ENCODE data around the gene TECPR1.

TECPR1 gene, protein sequence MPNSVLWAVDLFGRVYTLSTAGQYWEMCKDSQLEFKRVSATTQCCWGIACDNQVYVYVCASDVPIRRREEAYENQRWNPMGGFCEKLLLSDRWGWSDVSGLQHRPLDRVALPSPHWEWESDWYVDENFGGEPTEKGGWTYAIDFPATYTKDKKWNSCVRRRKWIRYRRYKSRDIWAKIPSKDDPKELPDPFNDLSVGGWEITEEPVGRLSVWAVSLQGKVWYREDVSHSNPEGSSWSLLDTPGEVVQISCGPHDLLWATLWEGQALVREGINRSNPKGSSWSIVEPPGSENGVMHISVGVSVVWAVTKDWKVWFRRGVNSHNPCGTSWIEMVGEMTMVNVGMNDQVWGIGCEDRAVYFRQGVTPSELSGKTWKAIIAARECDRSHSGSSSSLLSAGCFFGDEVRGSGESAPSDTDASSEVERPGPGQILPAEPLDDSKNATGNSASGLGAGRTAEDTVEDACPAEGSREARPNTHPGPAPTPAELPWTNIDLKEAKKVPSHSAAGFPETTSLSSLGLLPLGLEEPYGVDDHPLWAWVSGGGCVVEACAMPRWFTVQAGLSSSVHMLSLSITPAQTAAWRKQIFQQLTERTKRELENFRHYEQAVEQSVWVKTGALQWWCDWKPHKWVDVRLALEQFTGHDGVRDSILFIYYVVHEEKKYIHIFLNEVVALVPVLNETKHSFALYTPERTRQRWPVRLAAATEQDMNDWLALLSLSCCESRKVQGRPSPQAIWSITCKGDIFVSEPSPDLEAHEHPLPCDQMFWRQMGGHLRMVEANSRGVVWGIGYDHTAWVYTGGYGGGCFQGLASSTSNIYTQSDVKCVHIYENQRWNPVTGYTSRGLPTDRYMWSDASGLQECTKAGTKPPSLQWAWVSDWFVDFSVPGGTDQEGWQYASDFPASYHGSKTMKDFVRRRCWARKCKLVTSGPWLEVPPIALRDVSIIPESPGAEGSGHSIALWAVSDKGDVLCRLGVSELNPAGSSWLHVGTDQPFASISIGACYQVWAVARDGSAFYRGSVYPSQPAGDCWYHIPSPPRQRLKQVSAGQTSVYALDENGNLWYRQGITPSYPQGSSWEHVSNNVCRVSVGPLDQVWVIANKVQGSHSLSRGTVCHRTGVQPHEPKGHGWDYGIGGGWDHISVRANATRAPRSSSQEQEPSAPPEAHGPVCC

DNA sequence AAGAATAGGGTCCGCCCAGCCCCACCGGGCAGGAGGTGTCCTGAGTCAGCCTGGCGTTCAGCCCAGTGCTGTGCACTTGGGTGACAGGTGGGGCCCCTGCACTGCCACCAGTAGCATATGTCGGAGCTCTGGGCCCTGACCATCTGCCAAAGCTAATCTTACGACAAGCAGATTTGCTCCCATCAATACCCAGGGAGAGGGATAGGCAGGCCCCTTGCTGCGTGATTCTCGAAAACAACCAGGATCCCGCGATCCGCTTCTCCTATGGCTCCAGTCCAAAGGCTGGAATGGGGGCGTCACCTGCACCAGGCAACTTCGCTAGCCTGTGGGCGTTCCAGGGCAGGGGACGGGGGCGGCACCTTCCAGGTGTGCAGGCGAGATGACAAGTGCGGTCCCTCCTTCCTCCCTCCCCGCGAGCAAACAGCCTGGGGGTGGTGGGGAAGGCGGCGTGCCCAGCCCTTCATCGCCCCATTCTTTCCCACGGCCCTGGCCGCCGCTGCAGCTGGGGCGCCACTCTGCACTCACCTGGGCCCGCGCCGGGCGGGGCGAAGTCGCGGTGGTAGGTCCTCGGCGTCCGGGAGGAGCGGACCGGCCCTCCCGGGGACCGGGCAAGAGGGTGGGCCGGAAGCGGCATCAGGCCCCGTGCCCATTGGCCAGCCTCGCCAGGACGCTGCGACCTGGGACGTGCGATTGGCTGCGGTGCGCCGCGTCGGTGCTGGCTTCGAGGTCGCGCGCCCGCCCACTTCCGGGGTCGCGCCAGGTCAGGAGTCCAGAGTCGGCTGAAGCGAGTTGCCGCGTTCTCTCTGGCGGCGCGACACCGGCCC is at the start of gene TECPR1:
TSS of gene TECPR1 (minus strand) at position 632 of the 824 bp plus-strand sequence. CDS start 6,086 bp downstream, outside the sequence.
- DNase-seq = peak; percentile 85 to 96

DNA sequence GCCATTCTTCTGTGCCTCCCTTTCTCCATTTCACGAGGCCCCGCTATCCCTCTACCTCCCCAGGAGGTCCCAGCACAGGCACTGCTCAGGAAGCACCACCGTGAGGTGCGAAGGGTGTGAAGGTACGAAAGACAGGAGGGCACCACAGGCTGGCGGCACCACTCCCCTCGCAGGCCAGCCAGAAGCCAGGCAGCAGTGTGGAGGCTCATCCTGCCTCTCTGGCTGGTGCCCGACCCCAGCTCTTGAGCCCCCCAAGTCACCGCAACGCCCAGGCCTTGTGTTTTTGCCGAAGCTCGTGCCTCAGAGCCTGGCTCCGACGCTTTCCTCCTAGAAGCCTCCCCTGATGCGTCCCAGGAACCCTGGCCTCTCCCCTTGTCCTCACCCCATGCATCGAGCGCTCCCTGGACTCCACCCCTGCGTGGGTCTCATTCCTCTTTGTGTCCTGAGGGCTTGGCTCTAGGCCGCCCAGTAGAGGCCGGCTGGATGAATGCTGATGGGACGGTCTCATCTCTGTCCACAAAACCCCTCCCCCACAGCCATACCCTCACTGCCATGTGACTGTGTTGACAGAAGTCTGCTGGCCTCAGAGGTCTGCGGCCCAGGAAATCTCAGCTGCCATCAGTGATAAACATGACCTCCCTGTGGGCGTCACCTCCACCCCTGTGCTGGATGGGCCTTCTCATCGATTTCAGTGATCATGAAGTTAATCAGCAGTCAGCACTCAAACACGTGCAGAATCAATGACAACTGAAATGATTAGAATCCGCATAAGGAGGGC is 48.8 kb upstream of the TECPR1 start:
- DNase-seq = no peak

DNA sequence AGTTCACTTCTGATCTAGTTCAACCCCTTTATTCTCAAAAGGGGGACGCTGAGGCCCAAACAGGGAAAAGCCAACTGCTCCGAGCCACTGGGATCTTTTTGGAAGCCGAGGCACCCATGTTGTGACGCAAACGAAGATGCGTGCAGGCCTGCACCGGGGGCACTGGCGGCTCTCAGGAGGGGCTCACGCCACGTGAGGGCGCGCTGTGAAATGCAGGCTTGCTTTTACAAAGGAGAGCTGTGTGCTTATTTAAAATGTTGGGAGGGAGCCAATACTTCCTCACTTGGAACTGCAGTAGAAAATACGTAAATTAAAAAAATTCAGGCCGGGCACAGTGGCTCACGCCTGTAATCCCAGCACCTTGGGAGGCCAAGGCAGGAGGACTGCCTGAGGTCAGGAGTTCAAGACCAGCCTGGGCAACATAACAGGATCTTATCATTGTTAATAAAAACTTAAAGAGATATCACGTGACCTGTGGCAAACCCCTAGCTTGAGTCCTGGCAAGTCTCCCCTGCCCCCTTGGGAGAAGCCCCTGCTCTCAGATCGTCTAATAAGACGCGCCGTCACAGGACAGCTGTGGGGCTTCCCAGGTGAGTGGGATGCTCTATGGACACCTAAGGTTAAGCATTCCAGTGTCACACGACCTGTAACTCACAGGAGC is 45.7 kb upstream of the TECPR1 start:
- DNase-seq = no peak

DNA sequence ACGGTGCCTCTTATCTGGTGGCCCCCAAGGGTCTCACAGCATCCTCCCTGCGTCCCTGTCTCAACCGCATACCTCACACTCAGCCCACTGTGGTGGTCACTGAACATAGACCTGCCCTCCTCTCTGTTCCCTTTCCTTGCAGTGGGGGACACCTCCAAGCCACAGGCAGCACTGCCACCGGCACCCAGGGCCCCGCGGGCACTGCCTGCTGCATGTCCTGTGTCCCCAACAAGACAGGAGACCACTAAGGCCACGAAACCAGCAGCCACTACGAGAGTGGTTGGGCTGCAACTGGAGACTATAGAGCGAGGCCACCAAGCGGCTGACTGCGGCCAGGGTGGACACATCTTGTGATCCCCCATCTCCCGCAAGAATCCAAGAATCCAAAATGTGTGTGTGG is 44.8 kb upstream of the TECPR1 start:
- no peak for DNase-seq

DNA sequence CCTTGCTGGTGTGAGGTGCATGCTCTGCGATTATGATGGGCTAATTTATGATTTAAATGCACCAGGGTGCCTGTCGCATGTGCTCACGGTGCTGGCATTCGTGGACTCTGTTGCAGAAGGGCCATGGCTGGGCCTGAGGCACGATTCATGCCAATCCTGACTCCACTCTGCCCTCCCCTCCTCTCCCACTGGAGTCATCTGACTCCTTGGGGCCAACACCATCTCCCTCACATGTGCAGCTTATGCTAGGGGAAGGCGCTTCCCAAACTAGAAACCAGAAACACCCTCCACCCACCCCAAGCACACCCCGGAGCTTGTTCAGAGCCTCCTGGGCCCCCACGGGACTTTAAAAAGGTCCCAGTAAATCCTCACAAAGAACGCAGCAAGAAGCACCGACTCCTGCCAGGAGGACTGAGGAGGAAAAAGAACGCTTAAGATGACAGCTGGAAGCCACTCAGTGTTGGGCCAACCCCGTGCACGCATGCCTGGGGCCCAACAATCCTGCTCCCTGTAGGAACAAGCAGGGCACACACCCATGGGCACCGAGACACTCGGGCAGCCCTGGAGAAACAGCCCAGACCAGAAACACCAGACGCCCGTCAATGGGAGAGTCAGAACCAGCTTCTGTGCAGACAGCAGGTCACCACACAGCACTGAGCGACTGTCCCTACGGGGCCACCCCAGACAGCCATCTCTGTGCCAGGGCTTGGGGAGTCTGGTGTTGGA is 43.6 kb upstream of the TECPR1 start:
- no peak for DNase-seq

DNA sequence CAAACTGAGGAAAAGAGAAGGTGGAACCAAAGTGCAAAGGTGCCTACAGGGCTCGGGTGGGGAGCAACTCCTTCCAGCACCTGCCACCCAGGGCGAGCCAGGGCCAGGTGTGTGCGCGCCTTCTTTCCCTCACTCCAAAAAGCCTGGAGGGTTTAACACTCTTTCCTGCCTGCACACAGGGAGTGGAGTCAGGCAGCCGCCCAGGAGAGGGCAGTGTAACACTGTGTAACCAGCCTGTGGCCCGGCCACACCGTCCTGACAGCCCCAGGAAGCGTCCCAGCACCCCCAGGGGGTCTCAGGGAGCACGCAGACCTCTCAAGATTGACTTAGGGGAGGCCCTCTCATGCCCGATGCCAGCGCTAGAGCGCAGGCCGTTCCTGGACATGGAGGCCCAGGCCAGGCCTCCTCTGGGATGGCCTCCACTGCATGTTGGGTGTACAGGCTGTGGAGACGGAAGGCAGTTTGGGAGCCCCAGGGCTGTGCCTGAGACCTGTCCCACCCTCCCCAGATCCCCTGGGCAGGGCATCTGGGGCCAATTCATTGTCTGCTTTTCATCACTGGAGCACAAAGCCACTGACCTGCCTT is 42.9 kb upstream of the TECPR1 start:
- peak; percentile 44 to 87 for DNase-seq

DNA sequence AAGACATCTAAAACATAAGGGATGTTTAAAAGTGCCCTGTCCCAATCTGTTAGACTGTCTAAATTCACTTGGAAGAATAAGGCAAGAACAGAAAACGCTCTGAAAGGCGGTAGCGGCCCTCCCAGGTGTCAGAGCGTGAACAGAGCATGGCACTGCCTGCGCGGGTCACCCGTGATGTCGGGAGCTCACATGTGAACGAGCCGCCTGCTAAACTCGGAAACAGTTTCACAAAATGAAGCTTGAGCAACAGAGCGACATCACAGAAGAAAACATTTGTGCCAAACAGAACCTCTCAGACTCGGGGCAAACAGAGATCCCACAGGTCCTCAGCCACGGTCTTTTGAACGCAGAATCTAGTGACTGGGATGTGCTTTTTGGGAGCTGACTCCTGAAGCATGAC is 42.3 kb upstream of the TECPR1 start:
- DNase-seq = no peak

DNA sequence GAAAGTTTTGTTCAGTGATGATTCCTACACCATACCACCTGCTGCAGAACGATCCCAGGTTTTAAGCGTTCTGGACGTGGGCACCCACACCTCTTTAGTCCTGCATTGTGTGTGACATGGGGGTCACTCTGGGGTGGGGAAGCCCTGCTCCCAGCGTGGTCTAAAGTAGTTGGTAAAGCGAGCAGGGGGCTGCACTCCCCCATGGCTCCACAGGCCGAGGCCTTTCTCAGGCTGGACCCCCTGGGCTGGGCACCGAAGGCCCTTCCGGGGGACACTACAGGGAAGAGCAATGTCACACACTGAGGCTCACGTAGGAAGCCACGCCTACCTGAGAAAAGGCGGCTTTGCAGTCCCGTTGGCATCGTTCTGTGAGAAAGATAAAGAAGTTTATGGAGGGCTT is 41.7 kb upstream of the TECPR1 start:
- no peak for DNase-seq

DNA sequence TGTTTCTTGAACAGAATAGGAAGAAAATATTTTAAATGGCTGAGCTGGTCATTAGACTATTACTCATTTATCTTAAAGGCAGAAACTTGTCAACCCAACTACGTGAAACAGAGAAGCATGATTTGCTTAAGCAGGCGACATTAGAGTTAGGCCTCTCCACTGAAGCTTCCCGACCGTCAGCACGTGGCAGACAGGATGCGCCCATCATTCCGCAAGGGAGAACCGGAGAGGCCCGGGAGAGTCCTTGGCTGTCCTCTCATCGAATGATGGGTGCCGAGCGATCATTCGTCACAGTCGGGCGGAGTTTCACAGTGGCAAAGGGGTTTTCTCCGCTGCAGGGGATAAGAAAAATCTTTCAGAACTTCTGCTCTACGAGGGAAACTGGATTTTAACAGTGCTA is 41.2 kb upstream of the TECPR1 start:
- DNase-seq = no peak

DNA sequence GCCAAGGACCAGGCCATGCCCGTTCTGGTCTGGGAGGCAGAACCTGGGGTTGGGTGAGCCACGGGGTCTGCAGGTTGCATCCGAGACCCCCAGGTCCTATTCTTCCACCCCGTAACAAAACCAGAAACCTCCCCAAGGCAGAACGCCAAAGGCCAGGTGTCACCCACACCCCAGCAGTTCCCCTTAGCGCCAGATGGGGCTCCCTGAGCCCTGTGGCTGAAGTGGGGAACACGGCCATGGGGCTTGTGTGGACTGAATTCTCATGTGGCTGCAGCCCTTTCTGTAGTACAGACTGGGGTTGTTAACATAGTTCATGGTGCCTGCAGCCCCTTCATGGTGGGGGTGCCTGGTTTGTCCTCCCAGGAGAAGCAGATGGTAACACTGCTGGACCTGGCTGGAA is 39.7 kb upstream of the TECPR1 start:
- no peak for DNase-seq

DNA sequence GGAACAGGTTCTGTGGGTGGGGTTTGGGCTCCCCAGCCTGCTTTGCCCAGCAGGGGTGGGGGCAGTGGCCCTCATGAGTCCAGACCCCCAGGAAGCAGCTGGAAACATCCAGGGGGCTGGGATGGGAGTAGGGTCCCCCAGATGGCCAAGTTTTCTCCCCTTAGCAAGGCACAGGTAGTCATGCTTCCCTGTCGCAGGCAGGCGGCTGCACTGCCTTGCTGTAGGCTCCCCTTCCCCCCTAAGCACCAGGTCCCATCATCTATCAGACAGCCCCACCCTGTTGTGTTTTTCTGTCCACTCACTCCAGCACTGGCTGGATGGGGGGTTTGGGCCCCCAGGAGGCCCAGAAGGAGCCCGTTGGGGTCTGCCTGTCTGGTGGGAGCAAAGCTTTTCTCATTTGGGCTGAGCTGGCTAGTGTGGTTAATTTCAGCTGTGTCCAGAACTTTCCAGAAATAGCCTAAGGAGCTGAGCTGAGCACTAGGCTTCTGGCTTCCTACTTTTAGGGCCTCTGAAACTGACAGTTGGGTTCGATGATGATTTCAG is 37.4 kb upstream of the TECPR1 start:
- no peak for DNase-seq

DNA sequence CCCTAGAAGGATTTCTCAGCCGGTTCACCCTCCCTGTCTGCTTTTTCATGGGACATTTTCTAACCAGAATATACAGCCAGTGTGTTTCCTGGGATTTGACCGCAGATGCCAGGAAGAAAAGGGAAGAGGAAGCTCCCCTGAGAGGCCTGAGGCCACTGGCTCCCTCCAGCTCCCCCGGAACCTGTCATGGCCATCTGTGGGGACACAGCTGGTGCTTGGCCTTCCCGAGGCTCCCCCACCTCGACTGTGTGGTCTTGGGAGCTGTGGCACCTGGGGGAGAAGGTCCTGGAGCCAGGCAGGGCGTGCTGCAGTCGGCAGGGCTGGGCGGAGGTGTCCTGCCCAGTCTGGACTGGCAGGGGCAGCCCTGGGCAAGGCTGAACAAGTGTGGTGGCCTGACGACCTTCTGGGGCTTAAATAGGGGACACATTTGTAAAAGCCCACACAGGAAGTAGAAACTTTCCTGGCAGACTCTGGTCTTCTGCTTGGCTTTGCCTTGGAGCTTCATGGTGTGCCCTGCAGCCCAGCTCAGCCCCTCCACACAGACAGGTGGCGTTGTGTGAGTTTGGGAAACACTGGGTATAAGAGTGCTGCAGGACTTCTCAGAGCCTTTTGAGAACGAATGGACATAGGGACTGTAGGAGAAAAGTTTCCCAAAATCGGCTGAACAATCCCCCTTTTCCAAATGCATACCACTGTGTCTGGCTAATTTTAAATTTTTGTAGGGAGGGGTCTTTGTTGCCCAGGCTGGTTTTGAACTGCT is 36.2 kb upstream of the TECPR1 start:
- no peak for DNase-seq

DNA sequence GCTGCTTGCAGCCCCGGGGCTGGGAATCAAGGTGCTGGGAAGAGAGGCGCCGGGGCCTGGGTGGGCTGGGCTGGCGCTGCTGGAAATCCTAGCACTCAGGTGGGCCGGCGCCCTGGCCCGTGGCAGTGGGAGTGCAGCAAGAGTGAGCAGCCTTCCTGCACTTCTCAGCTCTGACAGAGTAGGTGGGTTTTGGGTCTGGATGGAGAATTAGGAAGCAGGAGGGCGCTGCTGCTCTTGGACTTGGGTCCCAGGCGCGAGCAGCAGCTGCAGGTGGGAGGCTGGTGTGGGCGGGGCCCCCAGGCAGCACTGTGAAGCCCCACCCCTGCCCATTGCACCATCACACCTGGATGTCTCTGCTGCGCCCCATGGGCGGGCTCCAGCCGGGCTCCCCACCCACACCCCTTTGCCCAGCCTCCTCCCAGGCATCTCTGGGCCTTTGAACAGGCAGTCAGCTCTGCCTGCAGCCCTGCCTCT is 35.5 kb upstream of the TECPR1 start:
- peak; percentile 34 to 85 for DNase-seq

DNA sequence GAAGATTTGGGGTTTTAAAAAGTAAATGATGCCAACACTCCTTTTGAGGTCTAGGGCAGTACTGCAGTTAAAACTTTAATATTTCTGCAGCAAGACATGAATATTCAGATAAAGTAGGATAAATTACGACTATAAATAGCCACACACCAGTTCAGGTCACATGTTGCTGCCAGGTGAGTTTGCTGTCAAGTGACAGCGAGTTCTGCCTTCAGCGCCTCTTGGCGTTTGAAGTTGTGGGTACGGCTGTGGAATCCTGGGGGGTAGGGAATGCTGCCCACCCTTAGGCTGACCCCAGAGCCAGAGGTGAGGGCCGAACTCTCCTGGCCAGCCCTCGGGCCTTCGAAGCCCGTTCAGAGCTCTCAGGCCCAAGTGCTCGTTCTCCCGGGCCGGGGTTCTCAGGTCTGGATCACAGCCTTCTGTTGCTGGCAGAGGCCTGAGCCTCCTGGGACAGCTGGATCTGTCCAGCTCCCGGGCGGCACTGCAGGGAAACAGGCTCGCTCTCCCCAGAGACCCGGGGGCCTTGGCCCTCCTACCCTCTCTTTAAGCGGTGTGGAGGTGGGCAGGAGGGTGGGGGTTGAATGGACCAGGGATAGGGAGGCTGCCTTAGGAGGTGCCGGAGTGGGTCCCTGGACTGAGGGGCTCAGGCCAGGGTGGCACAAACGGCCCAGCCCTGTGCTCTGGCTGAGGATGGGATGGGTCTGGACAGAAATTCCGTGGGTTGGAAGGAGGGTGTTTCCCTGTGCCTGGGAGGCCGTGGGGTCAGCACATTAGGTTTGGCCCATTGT is 34.9 kb upstream of the TECPR1 start:
- peak; percentile 13 to 63 for DNase-seq

DNA sequence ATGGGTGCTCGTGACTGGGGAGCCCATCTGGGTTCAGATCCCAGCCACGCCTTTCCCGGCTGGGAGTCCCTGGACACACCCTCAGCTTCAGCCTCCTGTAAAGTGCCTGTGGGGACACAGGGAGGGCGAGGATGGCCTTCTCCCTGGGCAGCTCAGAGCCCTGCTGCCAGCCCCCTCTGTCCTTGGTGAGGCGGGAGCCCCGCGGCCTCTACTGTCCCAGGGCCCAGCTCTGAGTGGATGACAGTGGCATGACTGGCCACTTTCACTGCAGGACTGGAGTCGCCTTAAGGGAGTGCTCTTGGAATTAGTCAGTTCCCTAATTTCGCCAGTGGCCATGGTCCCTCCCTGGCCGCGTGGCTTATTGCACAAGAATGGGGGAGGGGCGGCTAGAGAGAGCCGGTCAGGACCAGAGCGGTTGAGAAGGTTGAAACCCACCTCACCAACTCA is 34.1 kb upstream of the TECPR1 start:
- DNase-seq = peak in 1 of 2 experiments; percentile 34

DNA sequence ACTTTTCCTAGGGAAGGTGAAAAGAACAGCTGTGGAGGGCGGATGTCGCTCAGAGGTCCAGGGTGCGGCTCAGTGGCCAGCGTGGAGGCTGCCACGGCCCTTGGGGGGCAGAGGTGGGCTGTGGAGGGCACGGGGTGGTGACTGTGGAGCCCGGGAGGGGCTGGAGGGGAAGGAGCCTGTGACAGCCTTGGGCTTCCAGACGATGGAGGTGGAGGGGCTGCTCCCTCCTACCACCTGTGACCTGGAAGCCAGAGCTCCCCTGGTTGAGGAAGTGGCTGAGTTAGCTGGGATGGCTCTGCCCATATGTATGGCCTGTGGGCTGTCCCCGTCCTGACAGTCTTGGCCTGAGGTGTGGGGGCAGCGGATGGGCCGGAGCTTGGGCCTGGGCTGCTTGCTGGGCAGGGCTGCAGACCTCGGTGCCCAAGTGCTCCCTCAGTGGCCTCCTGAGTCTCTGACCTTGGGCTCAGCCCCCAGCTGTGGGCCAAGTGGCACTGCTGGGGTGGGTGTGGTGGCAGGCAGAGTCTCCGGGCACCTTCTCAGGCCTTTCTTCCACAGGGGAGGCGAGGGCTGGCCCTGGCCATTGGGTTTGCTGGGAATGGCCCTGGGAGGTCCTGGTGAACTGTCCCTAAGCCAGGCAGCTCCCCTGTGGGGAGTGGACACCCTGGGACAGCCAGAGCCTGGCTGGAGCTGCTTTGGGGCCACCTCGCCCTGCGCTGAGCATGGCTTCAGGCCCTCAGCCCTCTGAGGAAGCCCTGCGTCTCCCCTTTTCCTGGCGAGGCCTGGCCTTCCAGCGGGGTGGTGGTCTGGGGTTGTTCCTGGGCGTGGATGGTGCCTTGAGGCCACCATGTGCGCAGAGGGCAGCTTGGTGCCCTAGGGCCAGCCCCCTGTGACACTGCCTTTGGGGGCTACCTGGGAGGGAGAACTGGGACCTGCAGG is 33.4 kb upstream of the TECPR1 start:
- DNase-seq = no peak

All from NCI-H526 (cell line).